ENCODE results near the gene YOD1.

- no peak for TF ChIP-seq CTCF (IDR thresholded peaks at IDR 0.05; ENCODE audit: low read depth, low read length)
- TF ChIP-seq POLR2A (IDR thresholded peaks at IDR 0.05; ENCODE audit: extremely low read depth, insufficient read length) = no peak
- TF ChIP-seq MAX (IDR thresholded peaks at IDR 0.05; ENCODE audit: low read depth, low read length) = no peak
- TF ChIP-seq MYC (IDR thresholded peaks at IDR 0.05; ENCODE audit: low read depth, low read length) = no peak
Observed at GRCh38 chr1:207034998-207035397, 16.0 kb downstream of the YOD1 start.

Measured in NB4 (cell line).